SU-DHL-6 (cell line): ENCODE data around the gene ODF2.
"Not testable (repeated sequence)": the region's sequence is repeated elsewhere in the genome, so short reads cannot be mapped to it uniquely, and the experiment has no call there.

ENCODE experiments used
- H2AFZ ChIP-seq: fragments of 200-600 bp; sonication (generic); 2 replicates; pipeline ENCODE4 v1.6.1; 2014; ENCODE audit warnings: low read depth, mild to moderate bottlenecking, moderate library complexity, mixed read lengths, antibody characterized with exemption, low read length; ENCODE audit not compliant: severe bottlenecking
- H3F3A ChIP-seq: fragments of 200-600 bp; shearing (Covaris generic); 2 replicates; pipeline ENCODE4 v1.6.0; 2016; ENCODE audit warnings: antibody characterized with exemption, mild to moderate bottlenecking; ENCODE audit not compliant: insufficient read depth
- H3K27ac ChIP-seq: fragments of 200-600 bp; sonication (generic); 2 replicates; pipeline ENCODE4 v1.5.1; 2016; ENCODE audit warnings: low read depth, mild to moderate bottlenecking, low read length, moderate library complexity, mixed read lengths
- H3K27me3 ChIP-seq: fragments of 200-600 bp; sonication (generic), shearing (Covaris generic); 2 replicates; pipeline ENCODE4 v1.6.0; 2014; ENCODE audit warnings: mild to moderate bottlenecking, low read length
- H3K36me3 ChIP-seq: fragments of 200-600 bp; sonication (generic); 2 replicates; pipeline ENCODE4 v1.6.1; 2014; ENCODE audit warnings: mild to moderate bottlenecking, low read length, mixed read lengths
- H3K4me2 ChIP-seq: fragments of 300-600, 200-600 bp; shearing (Covaris generic), sonication (generic); 2 replicates; pipeline ENCODE4 v1.6.0; 2014; ENCODE audit warnings: low read length, low read depth, mild to moderate bottlenecking; ENCODE audit not compliant: poor library complexity, severe bottlenecking
- H3K4me3 ChIP-seq: fragments of 200-600 bp; sonication (generic); 2 replicates; pipeline ENCODE4 v1.5.1; 2014; ENCODE audit warnings: antibody characterized with exemption, low read length, mild to moderate bottlenecking, mixed read lengths; ENCODE audit not compliant: insufficient read depth, poor library complexity, severe bottlenecking
- H3K79me2 ChIP-seq: fragments of 200-600 bp; sonication (generic); 2 replicates; pipeline ENCODE4 v1.6.1; 2014; ENCODE audit warnings: mild to moderate bottlenecking, low read length, moderate library complexity; ENCODE audit not compliant: insufficient read depth
- H3K9ac ChIP-seq: fragments of 200-600 bp; sonication (generic); 2 replicates; pipeline ENCODE4 v1.7.0; 2014; ENCODE audit warnings: mild to moderate bottlenecking, low read length
- H3K9me2 ChIP-seq: fragments of 200-600 bp; sonication (generic); replicated peaks from 2 replicates; pipeline ENCODE4 v1.6.1; 2014; ENCODE audit warnings: low read length; ENCODE audit not compliant: insufficient read depth
- H3K9me3 ChIP-seq: fragments of 200-600 bp; sonication (generic); 2 replicates; pipeline ENCODE4 v1.6.1; 2014; ENCODE audit warnings: low read length, mixed read lengths; ENCODE audit not compliant: insufficient read depth
- H4K20me1 ChIP-seq: fragments of 200-600 bp; sonication (generic); 2 replicates; pipeline ENCODE4 v1.6.1; 2014; ENCODE audit warnings: low read depth, mild to moderate bottlenecking, antibody characterized with exemption, low read length, moderate library complexity, mixed read lengths
- EZH2phosphoT487 ChIP-seq: fragments of 200-600 bp; sonication (generic), shearing (Covaris generic); conservative IDR thresholded peaks from 2 replicates; pipeline ENCODE4 v1.6.1; 2018; ENCODE audit warnings: mild to moderate bottlenecking, antibody characterized with exemption, low read length, moderate library complexity, mixed read lengths
- TF ChIP-seq, protein P1 (sequence below): fragments of 200-600 bp; sonication (generic); IDR thresholded peaks from one replicate; pipeline ENCODE4 v1.5.1; 2017; ENCODE audit warnings: antibody characterized with exemption, mild to moderate bottlenecking, low read length, moderate library complexity; ENCODE audit not compliant: insufficient read depth, poor library complexity, severe bottlenecking

Gene ODF2

DNA sequence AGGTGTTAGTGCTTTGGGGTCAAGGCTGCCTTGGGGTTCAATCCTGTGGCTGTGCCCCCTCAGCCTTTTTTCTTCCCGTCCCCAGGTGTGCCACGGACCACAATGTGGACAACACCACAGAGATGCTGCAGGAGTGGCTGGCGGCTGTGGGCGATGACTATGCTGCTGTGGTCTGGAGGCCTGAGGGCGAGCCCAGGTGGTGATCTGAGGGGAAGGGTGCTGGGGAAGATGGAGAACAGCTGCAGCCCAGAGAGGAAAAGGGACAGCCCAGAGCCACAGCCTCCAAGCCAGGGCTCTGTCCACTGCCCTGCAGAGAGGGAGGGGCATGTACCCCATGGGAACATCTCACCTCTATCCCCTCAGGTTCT, 33.0 kb upstream of the ODF2 start:
- H3K9me2 ChIP-seq: no peaks in the 10 kb centered on the region
- no peak overlapping the region for H3K9ac ChIP-seq
- H3K36me3 ChIP-seq: no peaks in the 10 kb centered on the region
- no peak overlapping the region for H3K4me3 ChIP-seq
- no peak overlapping the region for H2AFZ ChIP-seq
- no peak overlapping the region for H3K27ac ChIP-seq
- no peaks in the 10 kb centered on the region for H3K79me2 ChIP-seq
- H4K20me1 ChIP-seq: no peaks in the 10 kb centered on the region
- TF ChIP-seq, protein P1, sequence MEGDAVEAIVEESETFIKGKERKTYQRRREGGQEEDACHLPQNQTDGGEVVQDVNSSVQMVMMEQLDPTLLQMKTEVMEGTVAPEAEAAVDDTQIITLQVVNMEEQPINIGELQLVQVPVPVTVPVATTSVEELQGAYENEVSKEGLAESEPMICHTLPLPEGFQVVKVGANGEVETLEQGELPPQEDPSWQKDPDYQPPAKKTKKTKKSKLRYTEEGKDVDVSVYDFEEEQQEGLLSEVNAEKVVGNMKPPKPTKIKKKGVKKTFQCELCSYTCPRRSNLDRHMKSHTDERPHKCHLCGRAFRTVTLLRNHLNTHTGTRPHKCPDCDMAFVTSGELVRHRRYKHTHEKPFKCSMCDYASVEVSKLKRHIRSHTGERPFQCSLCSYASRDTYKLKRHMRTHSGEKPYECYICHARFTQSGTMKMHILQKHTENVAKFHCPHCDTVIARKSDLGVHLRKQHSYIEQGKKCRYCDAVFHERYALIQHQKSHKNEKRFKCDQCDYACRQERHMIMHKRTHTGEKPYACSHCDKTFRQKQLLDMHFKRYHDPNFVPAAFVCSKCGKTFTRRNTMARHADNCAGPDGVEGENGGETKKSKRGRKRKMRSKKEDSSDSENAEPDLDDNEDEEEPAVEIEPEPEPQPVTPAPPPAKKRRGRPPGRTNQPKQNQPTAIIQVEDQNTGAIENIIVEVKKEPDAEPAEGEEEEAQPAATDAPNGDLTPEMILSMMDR: no peak
- no peak for TF ChIP-seq EZH2phosphoT487
- H3K9me3 ChIP-seq: no peaks in the 10 kb centered on the region
- no peaks in the 10 kb centered on the region for H3K27me3 ChIP-seq
- no peak overlapping the region for H3K4me2 ChIP-seq
- no peaks in the 10 kb centered on the region for H3F3A ChIP-seq

DNA sequence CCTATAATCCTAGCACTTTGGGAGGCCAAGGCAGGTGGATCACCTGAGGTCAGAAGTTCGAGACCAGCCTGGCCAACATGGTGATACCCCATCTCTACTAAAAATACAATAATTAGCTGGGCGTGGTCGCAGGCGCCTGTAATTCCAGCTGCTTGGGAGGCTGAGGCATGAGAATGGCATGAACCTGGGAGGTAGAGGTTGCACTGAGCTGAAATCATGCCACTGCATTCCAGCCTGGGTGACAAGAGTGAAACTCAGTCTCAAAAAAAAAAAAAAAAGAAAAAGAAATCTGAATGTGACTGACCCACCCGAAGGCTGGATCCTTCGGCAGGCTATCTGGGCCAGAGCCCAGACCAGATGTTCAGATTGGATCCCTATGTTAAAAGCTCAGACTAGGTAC, 32.5 kb upstream of the ODF2 start:
- H3K79me2 ChIP-seq, H4K20me1 ChIP-seq, H3K27me3 ChIP-seq, H3K9me2 ChIP-seq, H3K4me3 ChIP-seq, H2AFZ ChIP-seq, H3K27ac ChIP-seq, H3K36me3 ChIP-seq, H3K4me2 ChIP-seq, H3K9ac ChIP-seq, H3K9me3 ChIP-seq, H3F3A ChIP-seq: not testable (repeated sequence)

DNA sequence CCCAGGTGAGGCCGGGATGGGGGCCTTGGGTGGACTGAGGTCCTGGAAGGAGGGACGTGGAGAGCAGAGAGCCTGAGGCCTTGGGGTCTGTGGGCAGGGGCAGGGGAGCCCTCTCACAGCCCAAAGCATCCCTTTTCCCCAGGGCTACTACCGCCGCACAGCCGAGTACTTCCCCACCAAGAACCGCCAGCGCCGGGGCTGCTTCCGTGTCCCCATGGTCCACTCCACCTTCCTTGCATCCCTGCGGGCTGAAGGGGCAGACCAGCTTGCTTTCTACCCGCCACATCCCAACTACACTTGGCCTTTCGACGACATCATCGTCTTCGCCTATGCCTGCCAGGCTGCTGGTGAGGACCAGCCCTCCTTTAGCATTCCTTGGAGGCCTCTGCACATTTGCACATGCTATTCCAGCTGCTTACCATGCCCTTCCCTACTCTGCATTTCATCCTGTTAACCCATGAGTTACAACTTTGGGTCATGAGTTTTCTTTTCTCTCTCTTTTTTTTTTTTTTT, 31.5 kb upstream of the ODF2 start:
- no peaks in the 10 kb centered on the region for H4K20me1 ChIP-seq
- H3K36me3 ChIP-seq: no peaks in the 10 kb centered on the region
- H3K79me2 ChIP-seq: no peaks in the 10 kb centered on the region
- no peaks in the 10 kb centered on the region for H3K27me3 ChIP-seq
- no peaks in the 10 kb centered on the region for H3K9me2 ChIP-seq
- no peak overlapping the region for H3K9ac ChIP-seq
- H3K9me3 ChIP-seq: no peaks in the 10 kb centered on the region
- H3F3A ChIP-seq: no peaks in the 10 kb centered on the region
- no peak overlapping the region for H2AFZ ChIP-seq
- no peak overlapping the region for H3K4me3 ChIP-seq
- no peak overlapping the region for H3K27ac ChIP-seq
- H3K4me2 ChIP-seq: no peak overlapping the region
- TF ChIP-seq, protein P1: no peak
- TF ChIP-seq EZH2phosphoT487: no peak

DNA sequence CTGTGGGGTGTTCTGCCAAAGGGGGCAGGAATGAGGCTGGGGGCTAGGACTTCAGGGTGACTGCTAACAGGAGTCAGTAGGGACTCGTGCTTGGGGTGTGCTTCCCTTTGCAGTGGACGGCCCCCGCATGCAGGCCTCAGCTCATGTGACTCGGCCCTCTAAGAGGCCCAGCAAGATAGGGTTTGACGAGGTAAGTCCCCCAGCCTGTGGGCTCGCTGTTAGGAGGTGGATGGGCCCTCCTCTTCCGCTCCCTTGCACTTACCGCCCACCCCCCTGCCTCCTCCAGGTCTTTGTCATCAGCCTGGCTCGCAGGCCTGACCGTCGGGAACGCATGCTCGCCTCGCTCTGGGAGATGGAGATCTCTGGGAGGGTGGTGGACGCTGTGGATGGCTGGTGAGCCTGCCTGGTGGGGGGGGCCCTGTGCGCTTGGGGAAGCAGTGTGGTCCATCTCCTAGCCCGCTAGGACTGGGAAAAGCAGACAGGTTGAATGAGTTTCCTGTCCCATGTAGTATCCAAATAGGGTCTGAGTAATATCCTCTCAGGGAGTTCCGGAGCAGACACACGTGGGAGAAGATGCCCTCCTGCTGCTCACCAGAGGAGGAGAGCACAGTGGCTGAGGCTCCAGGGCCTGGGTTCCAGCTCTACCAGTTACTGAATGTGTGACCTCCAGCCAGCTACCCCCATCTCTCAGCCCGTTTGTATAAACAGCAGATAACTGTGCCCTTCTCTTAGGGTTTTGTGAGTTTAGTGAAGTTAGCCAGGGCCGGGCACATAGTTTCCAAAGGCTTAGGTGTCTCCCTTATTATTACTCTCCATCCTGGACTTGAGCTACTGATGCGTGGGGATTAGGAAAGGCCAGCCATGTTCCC, 26.9 kb upstream of the ODF2 start:
- Histone ChIP-seq H2AFZ (no peak overlapping the region), H4K20me1 (no peaks in the 10 kb centered on the region), H3F3A (no peaks in the 10 kb centered on the region), H3K4me3 (no peak overlapping the region), H3K36me3 (no peaks in the 10 kb centered on the region), H3K4me2 (no peak overlapping the region), H3K9me3 (no peaks in the 10 kb centered on the region), H3K9ac (no peak overlapping the region), H3K27ac (no peak overlapping the region), H3K79me2 (no peaks in the 10 kb centered on the region), H3K9me2 (no peaks in the 10 kb centered on the region), H3K27me3 (no peaks in the 10 kb centered on the region)
- TF ChIP-seq, protein P1: no peak
- no peak for TF ChIP-seq EZH2phosphoT487
